ENCODE data around the gene DOHH. TPM values are rescaled to one million over a fixed set of nuclear protein-coding genes. Genes with fewer than 3 reads are reported as not detected.

DOHH gene
- total and polyA plus RNA-seq, 2 experiments from 2014 or later = 15.0 to 20.4 TPM

- no peaks in the 10 kb centered on the region for H3K4me1 ChIP-seq (ENCODE audit: insufficient read depth)
- in situ Hi-C loops (cut with MboI) = no loop called here
- no peaks in the 10 kb centered on the region for H3F3A ChIP-seq (ENCODE audit: insufficient read depth)
- no peaks in the 10 kb centered on the region for H3K79me2 ChIP-seq (ENCODE audit: insufficient read depth)
- peaks cover 21% of the 10 kb centered on the region for H3K27me3 ChIP-seq (replicated peaks; ENCODE audit: insufficient read depth)
- H3K4me2 ChIP-seq (ENCODE audit: unreplicated experiment) = no peak within 1 kb of the TSS
- no peak within 1 kb of the TSS for H3K4me3 ChIP-seq
- WGBS, 2 experiments (ENCODE audit: low coverage in 1 of 2, low lambda C conversion rate in 2 of 2, missing lambda C conversion rate in 2 of 2) = 51 to 63% methylated on average over 17 to 25 of the region's 27 CpGs
- no peak within 1 kb of the TSS for H2AFZ ChIP-seq
- H3K27ac ChIP-seq = no peak within 1 kb of the TSS
- H3K9me2 ChIP-seq (ENCODE audit: insufficient read depth) = no peaks in the 10 kb centered on the region
- no peaks in the 10 kb centered on the region for H3K36me3 ChIP-seq (ENCODE audit: low read depth)
- TF ChIP-seq EZH2phosphoT487 (IDR thresholded peaks at IDR 0.05; ENCODE audit: insufficient read depth, low read depth) = no peak
- TF ChIP-seq EZH2 (IDR thresholded peaks at IDR 0.05; ENCODE audit: insufficient read depth, poor library complexity, severe bottlenecking) = no peak
- H3K9me3 ChIP-seq (ENCODE audit: low read depth) = no peaks in the 10 kb centered on the region
- no peaks in the 10 kb centered on the region for H4K20me1 ChIP-seq (ENCODE audit: insufficient read depth)
- no peak for DNase-seq
- H3K9ac ChIP-seq = no peak within 1 kb of the TSS
Measured at GRCh38 chr19:3480383-3481091, 19.9 kb downstream of the DOHH start, which contains the start of gene SMIM24. Gene SMIM24 (minus strand): TSS chr19:3480525. CDS start chr19:3480463, 62 bp downstream.

GRCh38 chr19:3479834-3480215 is 20.6 kb downstream of the DOHH start:
- Histone ChIP-seq H3K9me3 (ENCODE audit: low read depth) (no peaks in the 10 kb centered on the region), H3K4me3 (no peak overlapping the region), H3K79me2 (ENCODE audit: insufficient read depth) (no peaks in the 10 kb centered on the region), H3K27ac (no peak overlapping the region), H3K4me2 (ENCODE audit: unreplicated experiment) (no peak overlapping the region), H4K20me1 (ENCODE audit: insufficient read depth) (no peaks in the 10 kb centered on the region), H3K9ac (no peak overlapping the region), H3K36me3 (ENCODE audit: low read depth) (no peaks in the 10 kb centered on the region), H3F3A (ENCODE audit: insufficient read depth) (no peaks in the 10 kb centered on the region), H3K4me1 (ENCODE audit: insufficient read depth) (no peaks in the 10 kb centered on the region), H3K27me3 (replicated peaks; ENCODE audit: insufficient read depth) (peaks cover 21% of the 10 kb centered on the region), H2AFZ (no peak overlapping the region), H3K9me2 (ENCODE audit: insufficient read depth) (no peaks in the 10 kb centered on the region)
- DNase-seq = peak; percentile 58
- 29% methylated on average over 9 of the region's 9 CpGs; no CpG with 5 or more reads in 1 of the 2 experiments for WGBS, 2 experiments (ENCODE audit: low coverage in 1 of 2, low lambda C conversion rate in 2 of 2, missing lambda C conversion rate in 2 of 2)
- TF ChIP-seq EZH2phosphoT487 (IDR thresholded peaks at IDR 0.05; ENCODE audit: insufficient read depth, low read depth) (no peak), EZH2 (IDR thresholded peaks at IDR 0.05; ENCODE audit: insufficient read depth, poor library complexity, severe bottlenecking) (no peak)
- in situ Hi-C loops (cut with MboI) = no loop called here

GRCh38 chr19:3479177-3479833 is 21.2 kb downstream of the DOHH start:
- H3K27ac ChIP-seq = no peak overlapping the region
- in situ Hi-C loops (cut with MboI) = no loop called here
- H3K4me1 ChIP-seq (ENCODE audit: insufficient read depth) = no peaks in the 10 kb centered on the region

DNA sequence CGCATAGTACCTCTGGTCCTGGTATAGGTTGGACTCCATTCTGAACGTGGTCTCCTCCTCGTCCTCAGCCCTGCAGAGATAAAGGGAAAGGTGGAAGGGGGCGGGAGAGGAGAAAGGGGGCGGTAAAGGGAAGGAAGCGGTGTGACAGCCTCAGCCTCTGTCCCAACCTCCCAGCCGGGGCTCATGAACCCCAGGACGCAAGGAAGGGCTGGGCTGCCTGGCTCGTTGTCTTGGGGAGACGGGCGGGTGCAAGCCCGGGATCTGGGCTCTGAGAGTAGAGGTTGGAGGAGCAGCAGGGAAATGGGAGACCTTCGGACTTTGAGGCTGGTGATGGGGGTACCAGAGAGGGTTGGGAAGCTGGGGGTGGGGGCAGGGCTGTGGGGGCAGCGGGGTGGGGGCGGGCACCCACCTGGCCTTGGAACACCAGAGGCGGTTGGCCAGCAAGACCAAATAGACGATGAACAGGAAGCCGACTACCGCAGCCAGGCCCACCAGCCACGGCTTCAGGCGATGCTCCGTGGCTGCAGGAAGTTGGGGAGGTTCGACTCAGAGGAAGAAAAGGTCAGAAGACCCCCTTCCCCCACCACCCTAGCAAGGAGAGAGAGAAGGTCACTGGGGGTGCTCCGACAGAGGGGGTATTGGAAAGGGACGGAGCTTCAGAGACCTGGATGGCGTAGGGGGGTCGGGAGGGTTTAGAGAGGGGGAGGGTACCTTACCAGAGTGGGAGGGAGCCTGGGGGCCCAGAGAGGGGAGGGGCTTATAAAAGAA is 21.9 kb downstream of the DOHH start:
- H3K4me1 ChIP-seq (ENCODE audit: insufficient read depth) = no peaks in the 10 kb centered on the region
- DNase-seq = no peak
- no peak for TF ChIP-seq EZH2phosphoT487 (IDR thresholded peaks at IDR 0.05; ENCODE audit: insufficient read depth, low read depth)
- H4K20me1 ChIP-seq (ENCODE audit: insufficient read depth) = no peaks in the 10 kb centered on the region
- H2AFZ ChIP-seq = no peak overlapping the region
- H3K9ac ChIP-seq = no peak overlapping the region
- WGBS, 2 experiments (ENCODE audit: low coverage in 1 of 2, low lambda C conversion rate in 2 of 2, missing lambda C conversion rate in 2 of 2) = 27 to 41% methylated on average over 19 to 27 of the region's 27 CpGs
- H3K79me2 ChIP-seq (ENCODE audit: insufficient read depth) = no peaks in the 10 kb centered on the region
- H3K9me3 ChIP-seq (ENCODE audit: low read depth) = no peaks in the 10 kb centered on the region
- in situ Hi-C loops (cut with MboI) = no loop called here
- no peaks in the 10 kb centered on the region for H3K9me2 ChIP-seq (ENCODE audit: insufficient read depth)
- no peak overlapping the region for H3K4me3 ChIP-seq
- no peak overlapping the region for H3K27ac ChIP-seq
- H3K27me3 ChIP-seq (replicated peaks; ENCODE audit: insufficient read depth) = peaks cover 21% of the 10 kb centered on the region
- H3K4me2 ChIP-seq (ENCODE audit: unreplicated experiment) = no peak overlapping the region
- H3K36me3 ChIP-seq (ENCODE audit: low read depth) = no peaks in the 10 kb centered on the region
- no peaks in the 10 kb centered on the region for H3F3A ChIP-seq (ENCODE audit: insufficient read depth)

More at GRCh38 chr19:3479177-3479833, 21.2 kb downstream of the DOHH start:
- Histone ChIP-seq H3K27me3 (replicated peaks; ENCODE audit: insufficient read depth) (peaks cover 21% of the 10 kb centered on the region), H2AFZ (no peak overlapping the region), H3K79me2 (ENCODE audit: insufficient read depth) (no peaks in the 10 kb centered on the region), H3K9me3 (ENCODE audit: low read depth) (no peaks in the 10 kb centered on the region), H3K9me2 (ENCODE audit: insufficient read depth) (no peaks in the 10 kb centered on the region), H3K36me3 (ENCODE audit: low read depth) (no peaks in the 10 kb centered on the region), H3F3A (ENCODE audit: insufficient read depth) (no peaks in the 10 kb centered on the region), H3K4me3 (no peak overlapping the region), H4K20me1 (ENCODE audit: insufficient read depth) (no peaks in the 10 kb centered on the region), H3K4me2 (ENCODE audit: unreplicated experiment) (no peak overlapping the region), H3K9ac (no peak overlapping the region)
- 27 to 40% methylated on average over 1 to 7 of the region's 7 CpGs for WGBS, 2 experiments (ENCODE audit: low coverage in 1 of 2, low lambda C conversion rate in 2 of 2, missing lambda C conversion rate in 2 of 2)
- DNase-seq = peak; percentile 73
- no peak for TF ChIP-seq EZH2phosphoT487 (IDR thresholded peaks at IDR 0.05; ENCODE audit: insufficient read depth, low read depth)
- no peak for TF ChIP-seq EZH2 (IDR thresholded peaks at IDR 0.05; ENCODE audit: insufficient read depth, poor library complexity, severe bottlenecking)
